ENCODE measurements around the gene SLC26A9.

Gene SLC26A9

GRCh38 chr1:205870236-205870635, 73.0 kb downstream of the SLC26A9 start:
- no peak overlapping the region for H2AFZ ChIP-seq (ENCODE audit: low read depth)
- H3K27me3 ChIP-seq (ENCODE audit: insufficient read depth, low read depth): no peaks in the 10 kb centered on the region

More at GRCh38 chr1:205870236-205870635, 73.0 kb downstream of the SLC26A9 start:
- no peak overlapping the region for H3K27ac ChIP-seq
- H3K4me2 ChIP-seq: no peak overlapping the region
- no peak overlapping the region for H3K4me3 ChIP-seq (IDR thresholded peaks at IDR 0.05; ENCODE audit: insufficient read depth, low read depth, low read length)
- no peaks in the 10 kb centered on the region for H3K4me1 ChIP-seq (ENCODE audit: low read depth, poor library complexity, severe bottlenecking)
- no peak for TF ChIP-seq CTCF (conservative IDR thresholded peaks at IDR 0.05; ENCODE audit: low read depth, low read length)
- no peaks in the 10 kb centered on the region for H3K36me3 ChIP-seq (ENCODE audit: insufficient read depth)
- H4K20me1 ChIP-seq (ENCODE audit: insufficient read depth): no peaks in the 10 kb centered on the region
- H3K79me2 ChIP-seq (ENCODE audit: insufficient read depth, low read depth): no peaks in the 10 kb centered on the region
- H3K9ac ChIP-seq: no peak overlapping the region

All from KMS-11 (cell line).